Skin of body (tissue), 2 donors: ENCODE results near the gene SMIM27. TPM values are rescaled to one million over a fixed set of nuclear protein-coding genes. Genes with fewer than 3 reads are reported as not detected.
"Not testable (repeated sequence)": the region's sequence is repeated elsewhere in the genome, so short reads cannot be mapped to it uniquely, and the experiment has no call there.

ENCODE experiments used
- DNase-seq: peaks from one replicate; lab custom pipeline; 2025; lab: John Stamatoyannopoulos, UW
- total RNA-seq: library from RNA; depleted of rRNA; stranded (reverse); fragments of >200 nt; gene quantifications from one replicate; pipeline ENCODE4 v1.2.3, GENCODE V29; 2014

SMIM27 gene
- total RNA-seq, 1 donor from 2014 or later = 2.3 TPM

GRCh38 chr9:32596936-32597335 lies 44.8 kb downstream of the SMIM27 start:
- DNase-seq = no peak

GRCh38 chr9:32599021-32599420 lies 46.9 kb downstream of the SMIM27 start:
- DNase-seq = not testable (repeated sequence)

Other genes with a start within 250 kb of the SMIM27 start
- 22.7 TPM for gene ACO1, start 167.7 kb upstream of the SMIM27 start, total RNA-seq
- 9.1 TPM for gene RIGI, start 26.1 kb upstream of the SMIM27 start, total RNA-seq
- gene TOPORS, start 259 bp downstream of the SMIM27 start, total RNA-seq = 29.6 TPM
- 29.7 TPM for gene NDUFB6, start 20.8 kb downstream of the SMIM27 start, total RNA-seq
- gene TAF1L, start 83.3 kb downstream of the SMIM27 start, total RNA-seq = under 0.01 TPM
- 0.39 TPM for gene TMEM215, start 231.2 kb downstream of the SMIM27 start, total RNA-seq